Cardiac fibroblast (primary cell): Measurements from ENCODE around the gene RGS9BP.
"Not testable (repeated sequence)": the region's sequence is repeated elsewhere in the genome, so short reads cannot be mapped to it uniquely, and the experiment has no call there.

Experiments used
- DNase-seq, 2 donors: peaks; one replicate each; pipeline versions ENCODE4 v3.0.0 to v3.0.0-alpha.2; 2010; ENCODE audit warnings: low read depth in 2 of 2
- H3K4me3 ChIP-seq, 2 donors: replicated peaks in 1 of 2; 1 replicate in 1 of 2; 2 replicates in 1 of 2; pipeline ENCODE4 v1.5.1; 2011; ENCODE audit warnings: low read depth in 2 of 2, low read length in 2 of 2, mild to moderate bottlenecking in 2 of 2, moderate library complexity in 1 of 2
- CTCF ChIP-seq: IDR thresholded peaks from one replicate; pipeline ENCODE4 v1.5.1; 2011; ENCODE audit warnings: low read depth, mild to moderate bottlenecking, low read length, inconsistent platforms

The RGS9BP gene

GRCh38 chr19:32642771-32643170 lies 32.9 kb upstream of the RGS9BP start:
- no peak overlapping the region for H3K4me3 ChIP-seq
- no peak for DNase-seq
- no peak for TF ChIP-seq CTCF

DNA sequence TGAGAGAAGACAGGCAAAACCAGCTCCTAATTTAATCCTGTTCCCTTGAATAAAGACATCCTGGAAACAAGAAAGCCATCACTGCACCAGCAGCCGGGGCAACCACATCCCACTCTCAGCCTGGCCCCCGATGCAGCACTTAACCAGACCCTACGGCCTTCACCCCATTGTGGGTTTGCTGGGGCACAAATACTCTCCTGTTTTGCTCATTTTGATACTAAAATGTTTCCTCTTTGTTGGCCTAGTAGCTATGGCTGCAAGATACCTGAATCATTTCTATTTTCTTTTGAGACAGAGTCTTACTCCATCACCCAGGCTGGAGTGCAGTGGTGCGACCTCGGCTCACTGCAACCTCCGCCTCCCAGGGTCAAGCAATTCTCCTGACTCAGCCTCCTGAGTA lies 29.1 kb upstream of the RGS9BP start:
- DNase-seq, result no peak
- TF ChIP-seq CTCF, result no peak
- no peak overlapping the region for H3K4me3 ChIP-seq

DNA sequence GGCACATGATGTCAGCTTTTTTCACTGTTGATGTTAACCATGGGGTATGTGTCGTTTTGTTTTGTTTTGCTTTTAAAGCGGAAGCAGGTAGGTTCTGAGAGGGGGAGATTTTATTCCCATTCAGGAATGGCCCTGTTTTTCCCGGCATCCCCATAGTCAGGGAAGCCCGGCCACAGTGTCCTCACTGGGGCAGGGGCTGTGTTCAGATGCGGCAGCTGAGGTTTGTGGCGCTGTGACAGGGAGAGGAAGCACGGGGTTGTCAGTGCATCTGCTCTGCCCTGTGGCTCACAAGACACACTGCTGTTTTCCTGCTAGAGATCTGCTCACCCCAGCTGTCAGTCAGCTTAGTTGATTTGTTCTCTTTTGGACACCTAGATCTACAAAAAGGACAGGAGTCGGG lies 28.3 kb upstream of the RGS9BP start:
- no peak for TF ChIP-seq CTCF
- H3K4me3 ChIP-seq, result no peak overlapping the region
- DNase-seq, result no peak

- TF ChIP-seq CTCF, result no peak
- H3K4me3 ChIP-seq, result no peak overlapping the region
- DNase-seq, result no peak
Observed at GRCh38 chr19:32649751-32650150, 25.9 kb upstream of the RGS9BP start.

- no peak overlapping the region for H3K4me3 ChIP-seq
- TF ChIP-seq CTCF, result no peak
- no peak for DNase-seq
Observed at GRCh38 chr19:32650671-32651070, 25.0 kb upstream of the RGS9BP start.

DNA sequence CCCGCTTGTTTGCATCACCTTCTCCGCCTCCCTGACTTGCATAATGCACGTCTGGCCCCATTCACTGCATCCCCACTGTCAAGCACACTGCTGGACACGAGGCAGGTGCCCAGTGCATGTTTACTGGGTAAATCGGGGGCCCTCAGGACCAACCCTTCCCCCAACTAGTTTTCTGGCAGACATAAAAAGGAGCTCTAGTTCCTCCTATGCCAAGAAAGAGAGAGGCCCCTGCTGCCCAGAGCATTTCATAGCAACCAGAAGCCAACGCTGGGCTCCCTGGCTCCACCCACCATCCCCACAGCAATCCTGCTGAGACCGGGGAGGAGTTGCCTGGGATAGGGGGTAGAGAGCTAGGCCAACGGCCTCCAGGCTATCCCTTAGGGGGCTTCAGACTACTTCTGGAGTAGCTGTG lies 23.9 kb upstream of the RGS9BP start:
- H3K4me3 ChIP-seq, result no peak overlapping the region
- TF ChIP-seq CTCF, result no peak
- peak in 1 of 2 donors; percentile 42 for DNase-seq

DNA sequence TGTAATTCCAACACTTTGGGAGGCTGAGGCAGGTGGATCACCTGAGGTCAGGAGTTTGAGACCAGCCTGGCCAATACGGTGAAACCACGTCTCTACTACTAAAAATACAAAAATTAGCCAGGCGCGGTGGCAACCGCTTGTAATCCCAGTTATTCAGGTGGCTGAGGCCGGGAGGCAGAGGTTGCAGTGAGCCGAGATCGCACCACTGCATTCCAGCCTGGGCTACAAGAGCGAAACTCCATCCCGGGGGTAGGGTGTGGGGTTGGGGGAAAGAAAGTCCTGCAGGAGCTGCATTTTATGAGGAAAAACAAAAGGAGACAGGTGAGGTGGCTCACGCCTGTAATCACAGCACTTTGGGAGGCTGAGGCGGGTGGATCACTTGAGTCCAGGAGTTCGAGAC lies 23.3 kb upstream of the RGS9BP start:
- not testable (repeated sequence) for DNase-seq, H3K4me3 ChIP-seq
